BLaER1 (cell line): ENCODE measurements around the gene SIK1.
A peak's percentile ranks its signal among the peaks of the same experiment; 100 is the strongest.

Source experiments
- H3K27ac ChIP-seq: shearing (Covaris generic); formaldehyde crosslinking; 2 replicates; pipeline ENCODE4 v1.8.1; 2022
- H3K27me3 ChIP-seq: shearing (Covaris generic); formaldehyde crosslinking; 2 replicates; pipeline ENCODE4 v1.8.1; 2022
- H3K36me3 ChIP-seq: shearing (Covaris generic); formaldehyde crosslinking; 2 replicates; pipeline ENCODE4 v1.8.1; 2022
- H3K4me1 ChIP-seq: shearing (Covaris generic); formaldehyde crosslinking; 2 replicates; pipeline ENCODE4 v1.8.1; 2022
- H3K4me2 ChIP-seq: shearing (Covaris generic); formaldehyde crosslinking; 2 replicates; pipeline ENCODE4 v1.8.1; 2022
- H3K4me3 ChIP-seq: shearing (Covaris generic); formaldehyde crosslinking; 2 replicates; pipeline ENCODE4 v1.8.1; 2022
- H3K9ac ChIP-seq: shearing (Covaris generic); formaldehyde crosslinking; 2 replicates; pipeline ENCODE4 v1.8.1; 2022
- H3K9me3 ChIP-seq: shearing (Covaris generic); formaldehyde crosslinking; 2 replicates; pipeline ENCODE4 v1.8.1; 2022
- H4K20me1 ChIP-seq: shearing (Covaris generic); formaldehyde crosslinking; 2 replicates; pipeline ENCODE4 v1.8.1; 2022
- Cebpa-rat ChIP-seq: shearing (Covaris generic); IDR thresholded peaks from 2 replicates; pipeline ENCODE4 v1.8.1; 2022

Gene SIK1

DNA sequence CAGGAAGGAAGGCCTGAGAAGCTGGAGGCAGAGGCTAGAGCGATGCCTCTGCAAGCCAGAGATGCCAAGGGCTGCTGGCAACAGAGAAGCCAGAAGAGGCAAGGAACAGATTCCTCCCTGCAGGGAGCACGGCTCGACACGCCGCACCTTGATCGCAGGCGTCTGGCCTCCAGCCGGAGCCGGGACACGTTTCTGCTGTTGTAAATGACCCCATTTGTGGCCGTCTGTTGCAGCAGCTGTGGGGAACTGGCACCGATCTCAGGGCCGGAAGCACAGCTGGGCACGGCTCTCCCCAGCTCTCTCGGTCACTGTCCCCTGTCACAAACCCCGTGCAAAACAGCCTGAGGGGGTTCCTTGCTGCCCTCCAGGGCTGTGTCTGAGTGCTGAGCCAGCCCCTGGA, 59.6 kb downstream of the SIK1 start:
- no peaks in the 10 kb centered on the region for H3K27me3 ChIP-seq
- peaks cover 88% of the 10 kb centered on the region for H3K4me1 ChIP-seq
- no peaks in the 10 kb centered on the region for H3K36me3 ChIP-seq
- no peak for TF ChIP-seq Cebpa-rat
- no peak overlapping the region for H3K27ac ChIP-seq
- no peaks in the 10 kb centered on the region for H4K20me1 ChIP-seq
- H3K9me3 ChIP-seq: no peaks in the 10 kb centered on the region
- H3K4me2 ChIP-seq: peak overlapping the region; percentile 92
- H3K4me3 ChIP-seq: no peak overlapping the region
- no peak overlapping the region; the same call in 1 of the 2 replicates for H3K9ac ChIP-seq

GRCh38 chr21:43366656-43367055, 60.3 kb downstream of the SIK1 start:
- no peaks in the 10 kb centered on the region for H3K9me3 ChIP-seq
- H3K4me3 ChIP-seq: no peak overlapping the region
- no peaks in the 10 kb centered on the region for H3K27me3 ChIP-seq
- H3K4me2 ChIP-seq: peak overlapping the region; percentile 92; the same call in 1 of the 2 replicates
- no peak overlapping the region for H3K9ac ChIP-seq
- H4K20me1 ChIP-seq: no peaks in the 10 kb centered on the region
- H3K36me3 ChIP-seq: no peaks in the 10 kb centered on the region
- H3K4me1 ChIP-seq: peaks cover 94% of the 10 kb centered on the region
- TF ChIP-seq Cebpa-rat: no peak
- H3K27ac ChIP-seq: no peak overlapping the region

DNA sequence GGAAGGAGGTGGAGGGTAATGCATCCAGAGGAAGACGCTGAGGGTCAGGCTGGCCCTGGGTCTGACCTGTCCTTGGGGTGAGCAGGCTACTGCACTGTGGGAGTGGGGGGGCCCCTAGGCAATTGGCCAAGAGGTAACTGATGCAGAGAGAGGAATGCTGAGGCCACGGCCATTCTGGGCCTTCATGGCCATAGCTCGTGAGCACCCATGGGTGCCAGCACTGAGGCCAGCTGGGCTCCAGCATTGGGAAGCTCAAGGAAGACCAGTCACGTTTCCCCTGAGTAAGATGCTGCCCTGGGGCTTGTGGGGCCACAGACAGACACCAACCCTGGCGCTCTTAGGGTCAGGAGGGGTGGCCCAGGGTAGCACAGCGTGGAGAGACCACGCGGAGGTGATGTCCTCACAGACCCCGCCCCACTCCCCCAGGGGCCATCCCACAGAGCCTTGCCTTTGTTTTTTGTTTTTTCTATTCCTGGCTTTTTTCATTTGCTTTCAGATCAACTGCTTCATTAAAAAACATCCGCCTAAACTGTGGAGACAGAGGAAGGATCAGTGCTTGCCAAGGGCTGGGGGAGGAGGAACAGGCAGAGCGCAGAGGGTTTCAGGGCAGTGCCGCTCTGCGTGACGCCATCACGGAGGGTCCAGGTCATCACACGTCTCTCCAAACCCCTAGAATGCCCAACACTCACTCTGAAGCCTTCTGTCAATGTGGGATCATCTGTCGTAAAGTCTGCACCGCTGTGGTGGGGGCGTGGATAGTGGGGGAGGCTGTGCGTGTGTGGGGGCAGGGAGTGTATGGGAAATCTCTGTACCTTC, 61.1 kb downstream of the SIK1 start:
- no peaks in the 10 kb centered on the region for H3K27me3 ChIP-seq
- H3K4me3 ChIP-seq: no peak overlapping the region
- no peaks in the 10 kb centered on the region for H4K20me1 ChIP-seq
- H3K36me3 ChIP-seq: no peaks in the 10 kb centered on the region
- TF ChIP-seq Cebpa-rat: no peak
- H3K4me2 ChIP-seq: peak overlapping the region; percentile 92
- H3K9ac ChIP-seq: no peak overlapping the region
- H3K4me1 ChIP-seq: peaks cover 98% of the 10 kb centered on the region
- H3K9me3 ChIP-seq: no peaks in the 10 kb centered on the region
- H3K27ac ChIP-seq: no peak overlapping the region

- Histone ChIP-seq H3K4me1 (peaks cover 98% of the 10 kb centered on the region), H3K9ac (no peak overlapping the region), H3K27me3 (no peaks in the 10 kb centered on the region), H3K4me2 (peak overlapping the region; percentile 92), H4K20me1 (no peaks in the 10 kb centered on the region), H3K36me3 (no peaks in the 10 kb centered on the region), H3K4me3 (no peak overlapping the region), H3K27ac (no peak overlapping the region), H3K9me3 (no peaks in the 10 kb centered on the region)
- no peak for TF ChIP-seq Cebpa-rat
These were observed 62.0 kb downstream of the SIK1 start for GRCh38 chr21:43364851-43365424.
